Heart right ventricle (tissue), 16 donors: ENCODE results near the gene DDX56. TPM values are rescaled to one million over a fixed set of nuclear protein-coding genes. Genes with fewer than 3 reads are reported as not detected.

ENCODE experiments used
- ATAC-seq, 8 donors: fragments of 200-7000 bp; cut with Tn5 transposase; one replicate each; pipeline ENCODE4 v1.9.1; 2020; ENCODE audit warnings: mild to moderate bottlenecking in 8 of 8, moderate library complexity in 8 of 8, moderate number of reproducible peaks in 1 of 8
- DNase-seq, 2 donors: peaks; one replicate each; pipeline ENCODE4 v3.0.0-alpha.2; 2020
- H3K27ac ChIP-seq, 10 donors: fragments of 200-600 bp; sonication (generic) in 2 of 10; one replicate each; pipeline versions ENCODE4 v1.5.0 to v1.8.0; 2020 to 2022; ENCODE audit warnings: mild to moderate bottlenecking in 3 of 10
- H3K27me3 ChIP-seq, 7 donors: fragments of 200-600 bp; one replicate each; pipeline ENCODE4 v1.8.0; 2021 to 2022; ENCODE audit warnings: mild to moderate bottlenecking in 2 of 7
- H3K36me3 ChIP-seq, 9 donors: fragments of 200-600 bp; sonication (generic) in 1 of 9; one replicate each; pipeline versions ENCODE4 v1.5.0 to v1.8.0; 2020 to 2022; ENCODE audit warnings: mild to moderate bottlenecking in 2 of 9
- H3K4me1 ChIP-seq, 9 donors: fragments of 200-600 bp; sonication (generic) in 1 of 9; one replicate each; pipeline versions ENCODE4 v1.5.0 to v1.8.0; 2020 to 2022; ENCODE audit warnings: mild to moderate bottlenecking in 4 of 9
- H3K4me3 ChIP-seq, 10 donors: fragments of 200-600 bp; sonication (generic) in 2 of 10; one replicate each; pipeline versions ENCODE4 v1.5.0 to v1.8.0; 2020 to 2022; ENCODE audit warnings: mild to moderate bottlenecking in 7 of 10, moderate library complexity in 2 of 10
- H3K9me3 ChIP-seq, 11 donors: fragments of 200-600 bp in 10 of 11; sonication (generic) in 2 of 11; one replicate each; pipeline versions ENCODE4 v1.5.0 to v1.8.0; 2013 to 2022; ENCODE audit warnings: mild to moderate bottlenecking in 2 of 11, control low read depth in 1 of 11, moderate library complexity in 1 of 11
- WGBS, 2 donors: extraction: QIAGEN DNeasy Blood & Tissue Kit; methylation state at CpG; one replicate each; pipeline ENCODE4 v1.1.7; 2013; ENCODE audit warnings: inconsistent platforms in 1 of 2; 5-methylcytosine and 5-hydroxymethylcytosine counted together
- intact Hi-C, 10 donors: fragments of 100-400 bp; cut with DNase I; formaldehyde crosslinking; loops; one replicate each; pipeline versions ENCODE4 v1.11.1 to v1.14.2; 2022
- polyA plus RNA-seq, 2 donors: library from polyadenylated mRNA; stranded (reverse); fragments of 200-250 nt; gene quantifications; one replicate each; pipeline ENCODE4 v1.2.3, GENCODE V29; 2013
- total RNA-seq, 10 donors: library from RNA; stranded (reverse); fragmentation: NEBNext Ultra II Directional in 3 of 10; extraction: Animal tissue kit (Norgen Biotek cat#: 25700) in 3 of 10; gene quantifications; one replicate each; pipeline versions ENCODE4 v1.2.1 to v1.2.4, GENCODE V29; 2021 to 2023
- TF ChIP-seq, protein P1 (sequence below), 9 donors: fragments of 200-600 bp; sonication (generic) in 2 of 9; IDR thresholded peaks; one replicate each; pipeline versions ENCODE4 v1.5.0 to v1.8.0; 2021 to 2022; ENCODE audit warnings: antibody characterized with exemption in 9 of 9, mild to moderate bottlenecking in 5 of 9, moderate library complexity in 1 of 9
- donor health status: Arrhythmogenic right ventricular cardiomyopathy.
- donor health status: ischemic (EF 13 %, LVEDD 7.1; RV severe dilation, severe dysfunction).
- donor health status: healthy with polysubstance abuse.
- donor health status: DM: no; HTN: yes; CAD: no.
- donor health status: DM: no; HTN: no; CAD: no.
- donor health status: ischemic (EF 25% LVEDD 6.9; RV normal size, moderate dysfunction).
- donor health status: ischemic (EF 25% LVEDD 5.7; RV mildly dilated, moderate dysfunction).
- donor health status: healthy.
- donor health status: DM: yes; HTN: yes; CAD: no.
- donor health status: Ischemic cardiomyopathy.
- donor health status: ischemic (EF 35%, LVEDD 5.7; RV mildly dilated, moderate dysfunction).
- donor health status: nonischemic (EF 11% LVEDD 7.7; RV severe dilation, severe dysfunction).
- donor health status: DM: yes; HTN: yes; CAD: no.
- donor health status: PGD.
- donor health status: ischemic (EF 29% LVEDD 5.4; RV normal size, mild dysfunction).
- donor health status: nonischemic (EF 23%, LVEDD 6.1; RV moderate dilation, normal function).

DDX56 gene
- total and polyA plus RNA-seq, 12 donors, result 23.2 to 100 (median 29.0) TPM

DNA sequence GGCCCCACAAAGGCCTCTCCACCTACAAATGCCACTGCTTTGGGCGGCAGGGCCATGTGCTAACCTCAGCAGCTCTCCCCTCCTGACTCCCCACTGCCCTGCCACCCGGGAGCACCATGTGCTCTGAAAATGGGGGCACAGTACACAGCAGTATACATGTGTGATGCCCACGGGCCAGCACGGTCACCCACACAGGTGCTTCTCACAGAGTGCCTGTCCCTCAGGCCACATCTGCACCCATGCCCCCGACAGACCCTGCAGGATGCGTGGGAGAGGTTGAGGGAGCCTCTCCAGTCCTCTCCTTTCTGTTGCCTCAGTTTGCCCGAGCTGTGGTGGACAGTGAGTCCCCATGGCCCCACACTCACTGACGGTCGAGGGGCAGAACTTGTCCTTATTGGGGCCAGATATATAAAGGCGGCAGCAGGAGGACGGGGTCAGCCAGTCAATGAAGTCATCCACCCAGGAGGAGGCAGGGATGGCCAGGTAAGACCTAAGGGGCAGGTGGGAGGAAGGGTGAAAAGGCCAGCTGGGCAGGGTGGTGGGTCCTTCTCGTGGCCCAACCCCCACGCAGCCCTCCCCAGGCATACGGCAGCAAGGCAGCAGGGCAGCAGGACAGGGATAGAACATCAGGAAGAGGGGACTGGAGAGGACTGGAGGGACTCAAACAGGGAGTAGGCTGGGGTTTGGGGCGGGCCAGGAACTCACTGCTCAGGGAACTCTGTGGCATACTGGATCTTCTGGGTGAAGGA, 52.2 kb downstream of the DDX56 start:
- Histone ChIP-seq H3K4me1 (no peaks in the 10 kb centered on the region), H3K9me3 (peaks cover 0 to 31% (median 21%) of the 10 kb centered on the region in 11 donors), H3K36me3 (no peaks in the 10 kb centered on the region), H3K4me3 (no peak overlapping the region), H3K27me3 (no peaks in the 10 kb centered on the region), H3K27ac (no peak overlapping the region)
- 83 to 85% methylated on average over 15 of the region's 15 CpGs for WGBS, 2 donors
- no peak for DNase-seq
- intact Hi-C loops, result no loop called here
- TF ChIP-seq, protein P1, sequence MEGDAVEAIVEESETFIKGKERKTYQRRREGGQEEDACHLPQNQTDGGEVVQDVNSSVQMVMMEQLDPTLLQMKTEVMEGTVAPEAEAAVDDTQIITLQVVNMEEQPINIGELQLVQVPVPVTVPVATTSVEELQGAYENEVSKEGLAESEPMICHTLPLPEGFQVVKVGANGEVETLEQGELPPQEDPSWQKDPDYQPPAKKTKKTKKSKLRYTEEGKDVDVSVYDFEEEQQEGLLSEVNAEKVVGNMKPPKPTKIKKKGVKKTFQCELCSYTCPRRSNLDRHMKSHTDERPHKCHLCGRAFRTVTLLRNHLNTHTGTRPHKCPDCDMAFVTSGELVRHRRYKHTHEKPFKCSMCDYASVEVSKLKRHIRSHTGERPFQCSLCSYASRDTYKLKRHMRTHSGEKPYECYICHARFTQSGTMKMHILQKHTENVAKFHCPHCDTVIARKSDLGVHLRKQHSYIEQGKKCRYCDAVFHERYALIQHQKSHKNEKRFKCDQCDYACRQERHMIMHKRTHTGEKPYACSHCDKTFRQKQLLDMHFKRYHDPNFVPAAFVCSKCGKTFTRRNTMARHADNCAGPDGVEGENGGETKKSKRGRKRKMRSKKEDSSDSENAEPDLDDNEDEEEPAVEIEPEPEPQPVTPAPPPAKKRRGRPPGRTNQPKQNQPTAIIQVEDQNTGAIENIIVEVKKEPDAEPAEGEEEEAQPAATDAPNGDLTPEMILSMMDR (IDR thresholded peaks at IDR 0.05), result no peak
- ATAC-seq, result peak in 1 of 8 donors; percentile 35

DNA sequence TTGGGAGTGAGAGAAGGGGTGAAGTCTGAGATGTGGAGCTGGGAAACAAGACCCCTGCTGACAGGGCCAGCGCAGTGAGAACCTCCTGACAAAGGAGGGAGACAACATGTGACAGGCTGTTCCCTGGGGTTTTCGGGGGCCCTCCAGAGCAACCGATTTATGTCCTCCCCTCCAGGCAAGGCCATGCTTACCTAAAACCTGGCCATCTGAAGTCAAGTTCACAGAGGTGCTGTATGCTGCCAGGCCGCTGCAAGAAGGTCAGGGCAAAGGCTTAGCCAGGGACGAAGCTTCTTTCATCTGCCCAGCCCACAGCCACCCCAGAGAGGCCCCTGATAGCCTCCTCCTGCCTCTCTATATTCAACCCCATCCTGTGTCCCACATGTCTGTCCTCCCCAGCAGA, 53.1 kb downstream of the DDX56 start:
- Histone ChIP-seq H3K4me1 (no peaks in the 10 kb centered on the region), H3K4me3 (no peak overlapping the region), H3K27ac (no peak overlapping the region), H3K27me3 (no peaks in the 10 kb centered on the region), H3K9me3 (peaks cover 0 to 21% (median 13%) of the 10 kb centered on the region in 11 donors), H3K36me3 (no peaks in the 10 kb centered on the region)
- DNase-seq, result no peak
- intact Hi-C loops, result no loop called here
- TF ChIP-seq, protein P1 (IDR thresholded peaks at IDR 0.05), result no peak
- WGBS, 2 donors, result 82 to 83% methylated on average over 5 of the region's 5 CpGs
- no peak for ATAC-seq

- no peaks in the 10 kb centered on the region for H3K27me3 ChIP-seq
- no peak for DNase-seq
- no peak overlapping the region for H3K27ac ChIP-seq
- H3K36me3 ChIP-seq, result no peaks in the 10 kb centered on the region
- TF ChIP-seq, protein P1 (IDR thresholded peaks at IDR 0.05), result no peak
- no peaks in the 10 kb centered on the region for H3K4me1 ChIP-seq
- H3K4me3 ChIP-seq, result no peak overlapping the region
- peak in 1 of 8 donors; percentile 46 for ATAC-seq
- H3K9me3 ChIP-seq, result peaks cover 0 to 11% (median 3%) of the 10 kb centered on the region in 11 donors
- intact Hi-C loops, result no loop called here
- 59 to 62% methylated on average over 7 of the region's 7 CpGs for WGBS, 2 donors
Measured at GRCh38 chr7:44519546-44519945, 54.2 kb downstream of the DDX56 start.

DNA sequence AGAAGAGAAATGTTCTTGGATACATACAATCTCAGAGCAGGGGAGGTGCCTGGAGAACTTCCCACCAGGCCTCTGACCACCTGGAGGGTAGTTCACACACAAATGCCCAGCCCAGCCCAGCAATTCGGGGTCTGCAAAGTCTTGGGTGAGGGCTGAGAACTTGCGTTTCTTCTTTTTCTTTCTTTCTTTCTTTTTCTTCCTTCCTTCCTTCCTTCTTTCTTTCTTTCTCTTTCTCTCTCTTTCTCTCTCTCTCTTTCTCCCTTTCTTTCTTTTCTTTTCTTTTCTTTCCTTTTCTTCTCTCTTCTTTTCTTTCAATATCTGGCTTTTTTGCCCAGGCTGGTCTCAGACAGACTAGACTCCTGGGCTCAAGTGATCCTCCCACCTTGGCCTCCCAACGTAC, 54.9 kb downstream of the DDX56 start:
- WGBS, 2 donors, result 67 to 77% methylated on average over 3 of the region's 3 CpGs
- Histone ChIP-seq H3K36me3 (no peaks in the 10 kb centered on the region), H3K27me3 (no peaks in the 10 kb centered on the region), H3K4me3 (no peak overlapping the region), H3K27ac (no peak overlapping the region), H3K9me3 (peaks cover 0 to 3% (median 0%) of the 10 kb centered on the region in 11 donors), H3K4me1 (no peaks in the 10 kb centered on the region)
- ATAC-seq (no peak), DNase-seq (no peak)
- intact Hi-C loops, result no loop called here
- TF ChIP-seq, protein P1 (IDR thresholded peaks at IDR 0.05), result no peak
